Nephron (organoid): ENCODE measurements around the gene MAGI1.

Experiments used
- H3K27ac Mint-ChIP-seq, 3 experiments: 2 replicates each; pipeline ENCODE4 v1.8.0; 2020; ENCODE audit warnings: mixed read lengths in 3 of 3, mild to moderate bottlenecking in 2 of 3, moderate library complexity in 1 of 3
- H3K27me3 Mint-ChIP-seq: 2 replicates; pipeline ENCODE4 v1.8.0; 2021; ENCODE audit warnings: low read depth, mild to moderate bottlenecking, moderate library complexity, mixed read lengths
- H3K36me3 Mint-ChIP-seq: 2 replicates; pipeline ENCODE4 v1.8.0; 2020; ENCODE audit warnings: low read depth, mixed read lengths
- H3K4me1 Mint-ChIP-seq: 2 replicates; pipeline ENCODE4 v1.8.0; 2020; ENCODE audit warnings: mixed read lengths
- H3K4me3 Mint-ChIP-seq, 3 experiments: 2 replicates each; pipeline ENCODE4 v1.8.0; 2020; ENCODE audit warnings: mild to moderate bottlenecking in 3 of 3, mixed read lengths in 3 of 3, moderate library complexity in 2 of 3
- H3K9me3 Mint-ChIP-seq: 2 replicates; pipeline ENCODE4 v1.8.0; 2020; ENCODE audit warnings: mixed read lengths
- TF ChIP-seq, protein P1 (sequence below), 3 experiments: fragments of 200-600 bp; sonication (generic); IDR thresholded peaks; one replicate each; pipeline ENCODE4 v1.5.0; 2021; ENCODE audit warnings: antibody characterized with exemption in 3 of 3; ENCODE audit not compliant: unreplicated experiment in 3 of 3

The MAGI1 gene

DNA sequence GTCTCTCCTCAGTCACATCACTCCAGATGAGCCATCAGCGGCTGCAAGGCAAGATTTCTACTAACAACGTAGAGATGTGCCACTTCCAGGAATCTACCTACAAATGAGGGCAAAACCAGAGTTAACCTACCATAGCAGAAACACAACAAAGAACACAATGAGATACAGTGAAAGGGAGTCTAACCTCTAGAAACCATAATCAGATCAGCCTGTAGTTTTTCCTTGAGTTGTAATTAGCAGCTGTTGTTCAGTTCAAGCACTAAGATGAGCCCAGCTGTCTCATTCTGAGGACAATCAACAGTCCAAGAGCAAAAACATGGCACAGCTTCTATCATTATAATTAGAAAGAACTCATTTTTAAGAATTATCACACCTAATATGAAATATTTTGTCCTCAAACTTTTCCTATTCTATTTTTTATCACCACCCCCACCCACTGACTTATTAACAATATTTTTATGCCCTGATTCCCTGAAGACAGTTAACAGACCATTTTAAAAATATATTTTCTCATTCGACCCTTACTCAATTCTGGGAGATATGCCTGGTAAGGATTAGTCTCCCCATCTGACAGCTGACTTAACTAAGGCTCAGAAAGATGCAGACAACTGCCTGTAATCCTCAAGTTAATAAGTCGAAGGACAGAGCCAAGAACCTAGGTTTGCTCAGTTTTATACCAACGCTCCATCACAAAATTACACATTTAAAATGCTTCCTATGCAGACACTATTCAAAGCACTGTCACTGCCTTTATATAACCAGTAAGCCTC, 50.1 kb downstream of the MAGI1 start:
- H3K27me3 Mint-ChIP-seq, result no peaks in the 10 kb centered on the region
- peak overlapping the region; percentile 18 to 83 (median 68) for H3K27ac Mint-ChIP-seq
- H3K4me1 Mint-ChIP-seq, result peaks cover 42% of the 10 kb centered on the region
- no peaks in the 10 kb centered on the region for H3K36me3 Mint-ChIP-seq
- TF ChIP-seq, protein P1, sequence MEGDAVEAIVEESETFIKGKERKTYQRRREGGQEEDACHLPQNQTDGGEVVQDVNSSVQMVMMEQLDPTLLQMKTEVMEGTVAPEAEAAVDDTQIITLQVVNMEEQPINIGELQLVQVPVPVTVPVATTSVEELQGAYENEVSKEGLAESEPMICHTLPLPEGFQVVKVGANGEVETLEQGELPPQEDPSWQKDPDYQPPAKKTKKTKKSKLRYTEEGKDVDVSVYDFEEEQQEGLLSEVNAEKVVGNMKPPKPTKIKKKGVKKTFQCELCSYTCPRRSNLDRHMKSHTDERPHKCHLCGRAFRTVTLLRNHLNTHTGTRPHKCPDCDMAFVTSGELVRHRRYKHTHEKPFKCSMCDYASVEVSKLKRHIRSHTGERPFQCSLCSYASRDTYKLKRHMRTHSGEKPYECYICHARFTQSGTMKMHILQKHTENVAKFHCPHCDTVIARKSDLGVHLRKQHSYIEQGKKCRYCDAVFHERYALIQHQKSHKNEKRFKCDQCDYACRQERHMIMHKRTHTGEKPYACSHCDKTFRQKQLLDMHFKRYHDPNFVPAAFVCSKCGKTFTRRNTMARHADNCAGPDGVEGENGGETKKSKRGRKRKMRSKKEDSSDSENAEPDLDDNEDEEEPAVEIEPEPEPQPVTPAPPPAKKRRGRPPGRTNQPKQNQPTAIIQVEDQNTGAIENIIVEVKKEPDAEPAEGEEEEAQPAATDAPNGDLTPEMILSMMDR (IDR thresholded peaks at IDR 0.05; ENCODE audit: unreplicated experiment in 3 of 3), result no peak
- peak overlapping the region in 1 of 3 experiments; percentile 27 for H3K4me3 Mint-ChIP-seq
- H3K9me3 Mint-ChIP-seq, result no peaks in the 10 kb centered on the region

DNA sequence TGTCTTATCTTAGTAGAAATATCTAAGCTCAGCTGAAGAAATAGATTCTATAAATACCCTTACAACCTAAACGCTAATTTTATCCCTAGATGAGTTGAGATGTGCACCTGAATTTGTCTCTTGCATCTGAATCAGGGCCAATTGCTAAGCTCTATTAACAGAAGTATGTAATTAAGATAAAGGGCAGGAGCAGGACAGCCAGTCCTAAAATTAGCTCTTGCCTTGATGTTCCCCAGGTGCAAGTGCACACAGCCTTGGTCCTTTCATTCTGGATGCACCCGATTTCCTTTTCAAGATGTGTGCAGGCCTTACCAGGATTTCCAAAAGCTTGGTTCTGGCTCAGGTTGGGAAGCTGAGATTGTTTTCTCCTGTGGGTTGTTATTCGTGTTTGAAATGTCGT, 52.4 kb downstream of the MAGI1 start:
- Mint-ChIP-seq H3K4me1 (peaks cover 45% of the 10 kb centered on the region), H3K27ac (no peak overlapping the region)

DNA sequence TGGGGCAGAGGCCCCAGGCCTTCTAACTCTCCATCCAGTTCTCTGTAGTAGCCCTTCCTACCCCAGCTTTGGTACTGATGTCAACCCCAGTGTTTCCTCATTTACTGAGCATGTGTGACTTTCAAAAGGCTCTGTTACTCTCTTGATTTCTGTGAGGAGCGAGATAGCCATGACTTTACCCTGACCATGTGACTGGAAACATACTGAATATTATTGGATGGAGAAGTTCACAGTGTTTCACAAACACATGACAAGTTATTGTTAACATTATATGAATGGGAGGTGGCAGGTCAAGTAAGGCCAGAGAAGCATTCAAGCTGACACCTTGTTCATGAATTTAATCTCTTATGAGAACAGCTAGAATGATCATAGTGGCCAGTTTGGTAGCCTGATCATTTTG, 53.7 kb downstream of the MAGI1 start:
- Mint-ChIP-seq H3K27me3 (no peaks in the 10 kb centered on the region), H3K9me3 (no peaks in the 10 kb centered on the region), H3K4me1 (peaks cover 40% of the 10 kb centered on the region), H3K27ac (no peak overlapping the region), H3K36me3 (no peaks in the 10 kb centered on the region), H3K4me3 (no peak overlapping the region)
- TF ChIP-seq, protein P1 (IDR thresholded peaks at IDR 0.05; ENCODE audit: unreplicated experiment in 3 of 3), result no peak

More for the DNA sequence above, 52.4 kb downstream of the MAGI1 start:
- TF ChIP-seq, protein P1 (IDR thresholded peaks at IDR 0.05; ENCODE audit: unreplicated experiment in 3 of 3), result no peak
- no peaks in the 10 kb centered on the region for H3K36me3 Mint-ChIP-seq
- no peaks in the 10 kb centered on the region for H3K27me3 Mint-ChIP-seq
- H3K4me3 Mint-ChIP-seq, result no peak overlapping the region
- no peaks in the 10 kb centered on the region for H3K9me3 Mint-ChIP-seq

DNA sequence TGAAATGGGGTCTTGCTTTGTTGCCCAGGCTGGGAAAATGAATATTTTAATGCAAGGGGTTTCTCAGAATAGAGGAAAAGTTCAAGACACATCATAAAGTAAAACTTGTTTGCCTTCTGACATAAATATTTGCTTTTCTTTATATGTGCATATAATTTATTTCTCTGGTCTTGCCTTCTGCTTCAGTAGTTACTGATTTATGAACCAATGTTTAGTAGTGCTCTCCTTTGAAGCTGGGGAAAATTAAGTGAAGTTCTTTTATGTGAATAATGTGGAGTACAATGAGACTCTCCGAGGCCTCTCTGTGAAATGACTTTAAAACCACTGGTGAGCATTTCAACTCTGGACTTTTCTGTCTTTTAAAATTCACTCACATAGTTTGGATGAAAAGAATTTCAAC, 55.6 kb downstream of the MAGI1 start:
- Mint-ChIP-seq H3K27me3 (no peaks in the 10 kb centered on the region), H3K4me1 (peaks cover 33% of the 10 kb centered on the region), H3K27ac (peak overlapping the region in 2 of 3 experiments; percentile 45 to 79), H3K9me3 (no peaks in the 10 kb centered on the region), H3K36me3 (no peaks in the 10 kb centered on the region), H3K4me3 (no peak overlapping the region)
- TF ChIP-seq, protein P1 (IDR thresholded peaks at IDR 0.05; ENCODE audit: unreplicated experiment in 3 of 3), result no peak

DNA sequence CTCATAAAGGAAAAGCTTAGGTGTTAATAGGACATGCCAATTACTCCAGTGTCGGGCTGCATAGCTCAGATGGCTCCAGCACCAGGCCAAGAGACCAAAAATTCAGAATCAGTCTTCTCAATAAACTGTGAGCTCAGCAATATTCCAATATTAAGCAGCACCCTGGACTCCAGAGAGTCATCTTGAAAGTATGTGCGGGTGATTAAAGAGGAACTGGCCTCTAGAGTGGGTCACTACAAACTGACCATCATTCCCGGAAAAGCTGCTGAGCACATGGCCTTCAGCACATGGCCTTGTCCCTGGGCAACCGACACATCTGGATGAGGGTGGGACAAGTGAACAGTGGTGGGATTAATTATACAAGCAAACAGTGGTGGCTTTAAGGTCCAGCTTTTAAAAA, 59.0 kb downstream of the MAGI1 start:
- Mint-ChIP-seq H3K4me3 (no peak overlapping the region), H3K36me3 (peaks cover 5% of the 10 kb centered on the region), H3K27me3 (no peaks in the 10 kb centered on the region), H3K9me3 (no peaks in the 10 kb centered on the region), H3K27ac (no peak overlapping the region), H3K4me1 (peaks cover 17% of the 10 kb centered on the region)
- TF ChIP-seq, protein P1 (IDR thresholded peaks at IDR 0.05; ENCODE audit: unreplicated experiment in 3 of 3), result no peak

DNA sequence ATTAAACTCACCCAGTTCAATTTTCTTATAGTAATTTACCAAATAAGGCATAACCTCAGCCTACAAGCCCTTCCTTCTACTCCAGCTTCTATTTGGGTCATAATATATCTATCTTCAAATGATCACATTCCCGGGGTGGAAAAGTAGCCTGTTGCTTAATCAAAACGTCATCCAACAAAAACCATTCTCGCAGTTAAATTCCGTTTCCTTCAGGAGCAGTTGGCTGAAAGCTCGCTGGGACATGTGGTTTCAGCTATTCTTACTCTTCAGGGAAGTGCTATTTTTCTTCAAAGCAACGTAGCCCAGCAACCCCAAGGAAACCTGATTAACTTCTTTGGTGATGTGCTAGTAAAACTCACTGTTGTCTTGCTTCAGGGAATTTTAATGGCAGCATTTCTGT, 59.6 kb downstream of the MAGI1 start:
- H3K27ac Mint-ChIP-seq, result peak overlapping the region; percentile 1 to 52 (median 4)
- TF ChIP-seq, protein P1 (IDR thresholded peaks at IDR 0.05; ENCODE audit: unreplicated experiment in 3 of 3), result no peak
- H3K36me3 Mint-ChIP-seq, result peaks cover 8% of the 10 kb centered on the region
- H3K27me3 Mint-ChIP-seq, result no peaks in the 10 kb centered on the region
- H3K4me3 Mint-ChIP-seq, result no peak overlapping the region
- peaks cover 20% of the 10 kb centered on the region for H3K4me1 Mint-ChIP-seq
- no peaks in the 10 kb centered on the region for H3K9me3 Mint-ChIP-seq
